Endothelial cell of umbilical vein (primary cell): ENCODE measurements around the gene CD247. TPM values are rescaled to one million over a fixed set of nuclear protein-coding genes. Genes with fewer than 3 reads are reported as not detected.

Experiments
- BruUV-seq: library from RNA; stranded (reverse); fragments of 400-500 nt; replicated peaks from 2 replicates; lab custom pipeline; 2021; lab: Mats Ljungman, UMichigan
- CTCF ChIA-PET: fragments of 300-600, 350-600 bp; sonication (Branson Sonifier 250); formaldehyde crosslinking; loops from one replicate; lab custom pipeline; 2021; ENCODE audit warnings: antibody characterized with exemption, inconsistent platforms; lab: Charles Lee
- POLR2A ChIA-PET: fragments of 300-600, 350-600 bp; sonication (Branson Sonifier 250); formaldehyde crosslinking; loops from one replicate; lab custom pipeline; 2021; ENCODE audit warnings: antibody characterized with exemption, inconsistent platforms; lab: Charles Lee
- DNase-seq: peaks from one replicate; pipeline ENCODE4 v3.0.0-alpha.2; 2011; ENCODE audit warnings: low read depth, low spot score
- FAIRE-seq: peaks from 2 replicates; lab custom pipeline; 2011; peaks lifted over from hg19 to GRCh38; lab: Jason Lieb, UNC
- H2AFZ ChIP-seq: 2 replicates; pipeline ENCODE4 v1.6.0; 2012; ENCODE audit warnings: low read depth, low read length, control low read depth, inconsistent platforms
- H3K27ac ChIP-seq: 2 replicates; pipeline ENCODE4 v1.5.1; 2011; ENCODE audit warnings: low read depth, mild to moderate bottlenecking, control low read depth, low read length, moderate library complexity; ENCODE audit not compliant: insufficient read depth
- H3K27me3 ChIP-seq, 2 experiments: 2 replicates each; pipeline versions ENCODE4 v1.6.0 to v1.6.1; 2011; ENCODE audit warnings: low read length in 2 of 2, mixed read lengths in 1 of 2; ENCODE audit not compliant: control insufficient read depth in 2 of 2, insufficient read depth in 2 of 2
- H3K36me3 ChIP-seq, 2 experiments: 2 replicates in 1 of 2; 3 replicates in 1 of 2; pipeline ENCODE4 v1.5.1; 2011; ENCODE audit warnings: low read length in 2 of 2, mild to moderate bottlenecking in 1 of 2, moderate library complexity in 1 of 2; ENCODE audit not compliant: control insufficient read depth in 2 of 2, insufficient read depth in 2 of 2; ENCODE audit errors: extremely low read depth in 1 of 2
- H3K4me1 ChIP-seq: 3 replicates; pipeline ENCODE4 v1.5.1; 2011; ENCODE audit warnings: mild to moderate bottlenecking, low read length; ENCODE audit not compliant: control insufficient read depth, insufficient read depth; ENCODE audit errors: extremely low read depth
- H3K4me2 ChIP-seq: 2 replicates; pipeline ENCODE4 v1.6.1; 2011; ENCODE audit warnings: low read length, control low read depth, mixed read lengths; ENCODE audit not compliant: insufficient read depth
- H3K4me3 ChIP-seq, 3 experiments: fragments of 200-600 bp in 1 of 3; sonication (generic), shearing (Covaris generic) in 1 of 3; replicated peaks in 1 of 3; 2 replicates each; pipeline ENCODE4 v1.5.1; 2011 to 2016; ENCODE audit warnings: control low read depth in 3 of 3, low read length in 3 of 3, mild to moderate bottlenecking in 2 of 3, inconsistent platforms in 1 of 3, low read depth in 1 of 3, moderate library complexity in 1 of 3; ENCODE audit not compliant: insufficient read depth in 1 of 3
- H3K79me2 ChIP-seq: 2 replicates; pipeline ENCODE4 v1.6.0; 2012; ENCODE audit warnings: low read length, inconsistent platforms; ENCODE audit not compliant: control insufficient read depth, insufficient read depth
- H3K9ac ChIP-seq: replicated peaks from 2 replicates; pipeline ENCODE3; 2011; ENCODE audit warnings: low read length, control low read depth; ENCODE audit not compliant: insufficient read depth; ENCODE audit errors: extremely low read depth
- H3K9me1 ChIP-seq: replicated peaks from 3 replicates; pipeline ENCODE4 v1.6.0; 2011; ENCODE audit warnings: mild to moderate bottlenecking, low read length; ENCODE audit not compliant: control insufficient read depth, insufficient read depth; ENCODE audit errors: extremely low read depth
- H3K9me3 ChIP-seq: replicated peaks from 2 replicates; pipeline ENCODE4 v1.5.1; 2012; ENCODE audit warnings: low read length, inconsistent platforms; ENCODE audit not compliant: control insufficient read depth, insufficient read depth
- H4K20me1 ChIP-seq: replicated peaks from 2 replicates; pipeline ENCODE3; 2011; ENCODE audit warnings: mild to moderate bottlenecking, low read length; ENCODE audit not compliant: control insufficient read depth, insufficient read depth; ENCODE audit errors: extremely low read depth
- FOS ChIP-seq: IDR thresholded peaks from 2 replicates; pipeline ENCODE4 v1.6.1; 2011; ENCODE audit warnings: mild to moderate bottlenecking, low read length, moderate library complexity, borderline replicate concordance; ENCODE audit not compliant: insufficient read depth
- GATA2 ChIP-seq: IDR thresholded peaks from 2 replicates; pipeline ENCODE4 v1.7.0; 2011; ENCODE audit warnings: low read depth, mild to moderate bottlenecking, moderate library complexity, mixed read lengths, low read length; ENCODE audit not compliant: insufficient read length, insufficient read depth
- JUN ChIP-seq: IDR thresholded peaks from 2 replicates; pipeline ENCODE4 v1.6.1; 2011; ENCODE audit warnings: borderline replicate concordance, low read depth; ENCODE audit not compliant: insufficient read length, insufficient read depth
- MYC ChIP-seq: IDR thresholded peaks from one replicate; pipeline ENCODE4 v1.6.1; 2011; ENCODE audit warnings: mild to moderate bottlenecking, low read depth, low read length
- POLR2A ChIP-seq: IDR thresholded peaks from 2 replicates; pipeline ENCODE4 v1.6.1; 2012; ENCODE audit warnings: low read depth, mild to moderate bottlenecking, control low read depth, low read length
- POLR2AphosphoS5 ChIP-seq: IDR thresholded peaks from 2 replicates; pipeline ENCODE4 v1.6.1; 2012; ENCODE audit warnings: low read depth, mild to moderate bottlenecking, control low read depth, low read length, moderate library complexity; ENCODE audit not compliant: insufficient read depth
- dilution Hi-C: fragments of 300-500 bp; cut with MboI; formaldehyde crosslinking; loops from one replicate; pipeline ENCODE4 v1.15.0; 2019; ENCODE audit warnings: low sequenced_read_pairs; ENCODE audit not compliant: extremely low pct_ligation_motif_present
- intact Hi-C: fragments of 100-400 bp; cut with micrococcal nuclease; formaldehyde crosslinking; loops from one replicate; pipeline ENCODE4 v1.10.0; 2022
- polyA plus RNA-seq, 4 experiments: library from polyadenylated mRNA; depleted of rRNA in 3 of 4; stranded (reverse) in 3 of 4; unstranded in 1 of 4; fragments of >200 nt; gene quantifications; 2 replicates each; pipeline versions ENCODE4 v1.2.1 to v1.2.3, GENCODE V29; 2011 to 2012; ENCODE audit warnings: missing spikeins in 1 of 4
- total RNA-seq: library from RNA; stranded (reverse); gene quantifications from 2 replicates; pipeline ENCODE4 v1.2.3, GENCODE V29; 2021

Gene CD247
- total and polyA plus RNA-seq, 2 donors (not counting 3 experiments of a cell fraction or from before 2014, with no cell fraction given): not detected

GRCh38 chr1:167510244-167510643 lies 8.1 kb downstream of the CD247 start:
- BruUV-seq: no TSS peak
- H3K9me3 ChIP-seq: no peaks in the 10 kb centered on the region

GRCh38 chr1:167509587-167509986 lies 8.7 kb downstream of the CD247 start:
- POLR2A ChIA-PET: no interaction called here
- Histone ChIP-seq H3K27ac (no peak overlapping the region), H3K27me3 (peaks cover 0 to 3% of the 10 kb centered on the region in 2 experiments), H3K9me1 (no peaks in the 10 kb centered on the region), H3K9me3 (no peaks in the 10 kb centered on the region), H3K4me1 (no peaks in the 10 kb centered on the region), H4K20me1 (no peaks in the 10 kb centered on the region), H3K79me2 (no peaks in the 10 kb centered on the region), H3K4me3 (no peak overlapping the region), H3K36me3 (no peaks in the 10 kb centered on the region), H3K4me2 (no peak overlapping the region), H2AFZ (no peak overlapping the region), H3K9ac (no peak overlapping the region)
- TF ChIP-seq GATA2 (no peak), POLR2A (no peak), JUN (no peak), MYC (no peak)
- FAIRE-seq: no peak
- CTCF ChIA-PET: no interaction called here
- intact Hi-C loops: no loop called here
- BruUV-seq: no TSS peak
- no peak for DNase-seq
- dilution Hi-C loops: no loop called here

More at GRCh38 chr1:167510244-167510643, 8.1 kb downstream of the CD247 start:
- POLR2A ChIA-PET: no interaction called here
- H3K9ac ChIP-seq: no peak overlapping the region
- H3K27me3 ChIP-seq: peaks cover 0 to 3% of the 10 kb centered on the region in 2 experiments
- intact Hi-C loops: no loop called here
- H3K79me2 ChIP-seq: no peaks in the 10 kb centered on the region
- DNase-seq (no peak), FAIRE-seq (no peak)
- no peak overlapping the region for H3K4me2 ChIP-seq
- no peak for TF ChIP-seq JUN
- no peak for TF ChIP-seq POLR2AphosphoS5
- no peak for TF ChIP-seq FOS
- no peaks in the 10 kb centered on the region for H3K36me3 ChIP-seq
- no peaks in the 10 kb centered on the region for H4K20me1 ChIP-seq
- H3K4me1 ChIP-seq: no peaks in the 10 kb centered on the region
- CTCF ChIA-PET: no interaction called here
- no peak overlapping the region for H3K27ac ChIP-seq
- H2AFZ ChIP-seq: no peak overlapping the region
- H3K4me3 ChIP-seq: no peak overlapping the region
- dilution Hi-C loops: no loop called here
- no peaks in the 10 kb centered on the region for H3K9me1 ChIP-seq
